ENCODE data around the gene ARHGEF37.

ARHGEF37 gene

DNA sequence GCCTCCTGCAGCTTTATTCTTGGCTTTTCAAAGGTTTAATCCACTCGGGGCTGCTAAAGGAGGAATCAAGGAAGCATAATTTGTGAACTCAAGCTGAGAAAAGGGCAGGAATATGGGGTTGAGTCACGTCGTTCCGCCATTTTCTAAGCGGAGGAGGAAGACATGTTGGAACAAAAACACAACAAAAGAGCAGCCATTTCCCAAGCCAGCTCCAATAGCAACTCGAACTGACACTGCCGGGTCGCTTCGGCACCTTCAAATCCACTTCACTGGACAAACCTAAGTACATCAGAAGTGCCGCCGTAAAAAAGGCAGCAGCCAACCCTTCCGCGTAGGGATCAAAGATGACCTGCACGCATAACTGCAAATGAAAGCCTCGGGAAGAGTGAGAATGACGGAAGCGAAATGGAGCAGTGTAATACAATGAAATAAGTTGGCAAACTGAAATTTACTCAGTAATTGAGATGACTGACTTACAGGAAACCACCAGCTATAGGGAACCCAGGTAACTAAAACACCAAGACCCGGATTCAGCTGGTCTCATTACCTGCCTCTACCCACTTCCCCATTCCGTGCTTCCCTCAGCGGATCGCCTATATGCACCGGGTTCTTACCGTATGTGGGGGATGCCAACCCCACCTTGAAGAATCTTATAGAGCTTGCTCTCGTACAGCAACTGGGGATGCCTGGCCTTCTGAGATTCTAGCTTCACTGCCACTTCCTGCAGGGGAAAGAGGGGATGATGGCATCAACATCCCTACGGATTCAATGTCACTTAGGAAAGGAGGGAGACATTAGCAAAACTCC is 31.6 kb upstream of the ARHGEF37 start:
- Histone ChIP-seq H3K9me3 (ENCODE audit: insufficient read depth, low read depth, low read length) (no peaks in the 10 kb centered on the region), H3K27me3 (ENCODE audit: insufficient read depth, low read length, poor library complexity, severe bottlenecking) (peaks cover 16% of the 10 kb centered on the region), H3K79me2 (ENCODE audit: insufficient read depth, low read length) (peaks cover 66% of the 10 kb centered on the region), H3K9me2 (replicated peaks; ENCODE audit: low read depth, low read length) (no peaks in the 10 kb centered on the region), H2AFZ (ENCODE audit: low read length) (peak overlapping the region; percentile 29; the same call in 1 of the 2 replicates), H3F3A (ENCODE audit: low read depth) (no peaks in the 10 kb centered on the region), H3K4me1 (ENCODE audit: insufficient read depth, low read length, poor library complexity, severe bottlenecking) (peaks cover 27% of the 10 kb centered on the region), H3K9ac (ENCODE audit: low read depth, low read length, poor library complexity, severe bottlenecking) (peak overlapping the region; percentile 100), H3K4me2 (ENCODE audit: low read depth, low read length, poor library complexity, severe bottlenecking) (peak overlapping the region; percentile 92), H3K36me3 (ENCODE audit: insufficient read depth, low read length) (peaks cover 41% of the 10 kb centered on the region), H3K4me3 (ENCODE audit: low read length, poor library complexity, severe bottlenecking) (peak overlapping the region; percentile 91), H4K20me1 (ENCODE audit: insufficient read depth, low read length, poor library complexity, severe bottlenecking) (peaks cover 54% of the 10 kb centered on the region)
- TF ChIP-seq, protein P1, sequence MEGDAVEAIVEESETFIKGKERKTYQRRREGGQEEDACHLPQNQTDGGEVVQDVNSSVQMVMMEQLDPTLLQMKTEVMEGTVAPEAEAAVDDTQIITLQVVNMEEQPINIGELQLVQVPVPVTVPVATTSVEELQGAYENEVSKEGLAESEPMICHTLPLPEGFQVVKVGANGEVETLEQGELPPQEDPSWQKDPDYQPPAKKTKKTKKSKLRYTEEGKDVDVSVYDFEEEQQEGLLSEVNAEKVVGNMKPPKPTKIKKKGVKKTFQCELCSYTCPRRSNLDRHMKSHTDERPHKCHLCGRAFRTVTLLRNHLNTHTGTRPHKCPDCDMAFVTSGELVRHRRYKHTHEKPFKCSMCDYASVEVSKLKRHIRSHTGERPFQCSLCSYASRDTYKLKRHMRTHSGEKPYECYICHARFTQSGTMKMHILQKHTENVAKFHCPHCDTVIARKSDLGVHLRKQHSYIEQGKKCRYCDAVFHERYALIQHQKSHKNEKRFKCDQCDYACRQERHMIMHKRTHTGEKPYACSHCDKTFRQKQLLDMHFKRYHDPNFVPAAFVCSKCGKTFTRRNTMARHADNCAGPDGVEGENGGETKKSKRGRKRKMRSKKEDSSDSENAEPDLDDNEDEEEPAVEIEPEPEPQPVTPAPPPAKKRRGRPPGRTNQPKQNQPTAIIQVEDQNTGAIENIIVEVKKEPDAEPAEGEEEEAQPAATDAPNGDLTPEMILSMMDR (conservative IDR thresholded peaks at IDR 0.05; ENCODE audit: low read length) = no peak
- no peak for TF ChIP-seq EZH2phosphoT487 (IDR thresholded peaks at IDR 0.05; ENCODE audit: borderline replicate concordance)

DNA sequence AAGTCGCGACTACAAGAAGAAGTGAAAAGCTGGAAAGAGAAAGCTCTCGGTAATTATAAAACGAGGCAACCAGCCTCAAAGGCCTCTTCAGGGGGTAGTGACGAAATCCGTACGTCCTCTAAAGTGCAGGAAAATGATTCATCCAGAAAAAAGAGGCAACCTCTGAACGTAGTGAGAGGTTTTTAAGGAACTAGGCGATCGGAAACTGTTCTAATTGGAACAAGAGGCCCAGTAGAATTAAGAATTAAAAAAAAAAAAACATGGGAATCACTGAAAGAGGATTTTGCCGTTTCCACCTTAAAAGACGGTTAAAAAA is 31.1 kb upstream of the ARHGEF37 start:
- peak overlapping the region; percentile 92 for H3K4me2 ChIP-seq (ENCODE audit: low read depth, low read length, poor library complexity, severe bottlenecking)
- peaks cover 36% of the 10 kb centered on the region for H3K36me3 ChIP-seq (ENCODE audit: insufficient read depth, low read length)
- no peak overlapping the region for H2AFZ ChIP-seq (ENCODE audit: low read length)

DNA sequence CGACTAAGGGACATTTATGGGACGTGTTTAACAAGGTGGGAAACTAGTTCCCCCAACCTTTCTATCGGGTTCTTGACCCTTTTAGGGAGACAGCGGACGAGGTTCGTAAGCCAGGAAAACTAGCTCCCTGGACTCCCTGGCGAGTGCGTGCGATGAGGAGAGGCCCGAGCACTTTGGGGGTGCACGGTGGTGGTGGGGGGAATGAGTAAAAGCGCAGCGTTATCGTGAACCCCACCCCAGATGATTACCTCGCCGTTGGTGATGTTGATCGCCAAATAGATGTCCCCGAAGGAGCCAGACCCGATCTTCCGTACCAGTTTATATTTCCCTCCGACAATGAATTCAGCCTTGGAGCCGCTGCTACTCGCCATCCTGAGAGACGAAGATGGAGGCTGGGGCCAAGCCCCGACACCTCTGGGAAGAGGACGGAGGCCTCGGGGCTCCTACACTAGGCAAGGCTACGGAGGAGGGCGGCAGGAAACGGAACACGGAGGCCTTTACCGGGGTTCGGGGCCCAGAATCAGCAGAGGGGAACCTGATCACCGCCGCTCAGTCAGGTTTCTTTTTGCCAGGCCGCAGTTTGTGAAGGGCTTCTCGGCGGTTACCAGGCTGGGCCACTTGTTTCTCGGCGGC is 30.6 kb upstream of the ARHGEF37 start:
- TF ChIP-seq EZH2phosphoT487 (IDR thresholded peaks at IDR 0.05; ENCODE audit: borderline replicate concordance) = no peak
- Histone ChIP-seq H3K79me2 (ENCODE audit: insufficient read depth, low read length) (peaks cover 55% of the 10 kb centered on the region), H3K9ac (ENCODE audit: low read depth, low read length, poor library complexity, severe bottlenecking) (peak overlapping the region; percentile 100), H3K27me3 (ENCODE audit: insufficient read depth, low read length, poor library complexity, severe bottlenecking) (peaks cover 16% of the 10 kb centered on the region), H3K9me3 (ENCODE audit: insufficient read depth, low read depth, low read length) (no peaks in the 10 kb centered on the region), H4K20me1 (ENCODE audit: insufficient read depth, low read length, poor library complexity, severe bottlenecking) (peaks cover 43% of the 10 kb centered on the region), H3K9me2 (replicated peaks; ENCODE audit: low read depth, low read length) (no peaks in the 10 kb centered on the region), H3K4me3 (ENCODE audit: low read length, poor library complexity, severe bottlenecking) (peak overlapping the region; percentile 91), H3F3A (ENCODE audit: low read depth) (no peaks in the 10 kb centered on the region), H3K36me3 (ENCODE audit: insufficient read depth, low read length) (peaks cover 31% of the 10 kb centered on the region), H3K4me1 (ENCODE audit: insufficient read depth, low read length, poor library complexity, severe bottlenecking) (peaks cover 27% of the 10 kb centered on the region), H3K4me2 (ENCODE audit: low read depth, low read length, poor library complexity, severe bottlenecking) (peak overlapping the region; percentile 92), H2AFZ (ENCODE audit: low read length) (0 out of 2 replicates have a peak overlapping the region, but pooled peaks have one; percentile 3)

More for the DNA sequence above, 31.1 kb upstream of the ARHGEF37 start:
- Histone ChIP-seq H3K9ac (ENCODE audit: low read depth, low read length, poor library complexity, severe bottlenecking) (peak overlapping the region; percentile 100), H3K4me3 (ENCODE audit: low read length, poor library complexity, severe bottlenecking) (peak overlapping the region; percentile 91), H3K79me2 (ENCODE audit: insufficient read depth, low read length) (peaks cover 60% of the 10 kb centered on the region), H3K4me1 (ENCODE audit: insufficient read depth, low read length, poor library complexity, severe bottlenecking) (peaks cover 27% of the 10 kb centered on the region), H3K9me2 (replicated peaks; ENCODE audit: low read depth, low read length) (no peaks in the 10 kb centered on the region), H4K20me1 (ENCODE audit: insufficient read depth, low read length, poor library complexity, severe bottlenecking) (peaks cover 48% of the 10 kb centered on the region), H3K9me3 (ENCODE audit: insufficient read depth, low read depth, low read length) (no peaks in the 10 kb centered on the region), H3F3A (ENCODE audit: low read depth) (no peaks in the 10 kb centered on the region), H3K27me3 (ENCODE audit: insufficient read depth, low read length, poor library complexity, severe bottlenecking) (peaks cover 16% of the 10 kb centered on the region)
- TF ChIP-seq, protein P1 (conservative IDR thresholded peaks at IDR 0.05; ENCODE audit: low read length) = no peak

All from Loucy (cell line).